Esophagus squamous epithelium (tissue), 5 donors: ENCODE measurements around the gene SH3GL2. TPM values are rescaled to one million over a fixed set of nuclear protein-coding genes. Genes with fewer than 3 reads are reported as not detected.

Experiments used
- DNase-seq: peaks from one replicate; lab custom pipeline; 2025; lab: John Stamatoyannopoulos, UW
- H3K27ac ChIP-seq, 4 donors: fragments of 200-600 bp; sonication (generic); one replicate each; pipeline ENCODE4 v1.5.1; 2016 to 2019; ENCODE audit warnings: mild to moderate bottlenecking in 1 of 4
- H3K27me3 ChIP-seq, 4 donors: fragments of 200-600 bp; sonication (generic); 1 replicate in 3 of 4; 2 replicates in 1 of 4; pipeline versions ENCODE4 v1.5.1 to v1.6.0; 2017 to 2021; ENCODE audit warnings: antibody characterized with exemption in 1 of 4
- H3K36me3 ChIP-seq, 3 donors: fragments of 200-600 bp; sonication (generic); one replicate each; pipeline ENCODE4 v1.5.1; 2016 to 2019
- H3K4me1 ChIP-seq, 3 donors: fragments of 200-600 bp; sonication (generic); one replicate each; pipeline ENCODE4 v1.5.1; 2017 to 2019
- H3K4me3 ChIP-seq, 4 donors: fragments of 200-600 bp; sonication (generic); 1 replicate in 3 of 4; 2 replicates in 1 of 4; pipeline ENCODE4 v1.5.1; 2016 to 2019; ENCODE audit warnings: mild to moderate bottlenecking in 2 of 4, moderate library complexity in 1 of 4
- H3K9me3 ChIP-seq, 3 donors: fragments of 200-600 bp; sonication (generic); one replicate each; pipeline ENCODE4 v1.5.1; 2016 to 2019
- POLR2A ChIP-seq, 4 donors: fragments of 450-650 bp; IDR thresholded peaks; one replicate each; pipeline ENCODE4 v1.6.1; 2017; ENCODE audit warnings: antibody characterized with exemption in 4 of 4, mild to moderate bottlenecking in 4 of 4, moderate library complexity in 3 of 4
- WGBS, 2 donors: methylation state at CpG; one replicate each; pipeline ENCODE4 v1.1.5; 2018; 5-methylcytosine and 5-hydroxymethylcytosine counted together
- intact Hi-C: fragments of 100-400 bp; cut with DNase I; formaldehyde crosslinking; loops from one replicate; pipeline ENCODE4 v1.15.0; 2022
- total RNA-seq, 4 donors: library from RNA; depleted of rRNA; stranded (reverse); fragments of >200 nt; gene quantifications; one replicate each; pipeline ENCODE4 v1.1.0, GENCODE V29; 2016
- TF ChIP-seq, protein P1 (sequence below), 6 experiments: fragments of 450-650 bp in 4 of 6; fragments of 200-600 bp in 2 of 6; sonication (generic) in 2 of 6; IDR thresholded peaks; one replicate each; pipeline ENCODE4 v1.5.1; 2016 to 2019; ENCODE audit warnings: antibody characterized with exemption in 6 of 6, mild to moderate bottlenecking in 4 of 6, moderate library complexity in 4 of 6
- donor health status: DM: yes; HTN: yes; CAD: no.

SH3GL2 gene
- total RNA-seq, 4 donors from 2014 or later = 0.19 TPM; not detected in 3

DNA sequence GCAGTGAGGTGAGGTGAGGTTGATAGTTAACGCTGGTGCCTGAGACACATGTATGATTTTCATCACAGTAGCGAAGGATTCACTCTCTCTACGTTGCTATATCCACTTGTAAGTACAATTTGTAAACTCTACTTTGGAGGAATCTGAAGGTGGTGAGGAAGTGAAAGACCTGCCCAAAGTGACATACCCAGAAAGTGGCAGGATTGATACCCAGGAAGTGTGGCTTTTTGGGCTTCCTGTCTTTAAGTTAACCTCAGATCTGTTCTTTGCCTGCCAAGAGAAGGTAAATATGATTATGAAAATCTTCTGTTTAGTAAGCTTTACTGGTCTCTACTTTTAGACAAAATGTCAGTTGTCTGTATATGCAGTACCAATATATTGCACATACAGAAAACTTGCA is 143.1 kb downstream of the SH3GL2 start:
- DNase-seq = no peak
- Histone ChIP-seq H3K27me3 (no peaks in the 10 kb centered on the region), H3K27ac (no peak overlapping the region), H3K4me1 (no peaks in the 10 kb centered on the region), H3K9me3 (peaks cover 0 to 7% (median 0%) of the 10 kb centered on the region in 3 donors), H3K4me3 (no peak overlapping the region), H3K36me3 (no peaks in the 10 kb centered on the region)
- TF ChIP-seq, protein P1, sequence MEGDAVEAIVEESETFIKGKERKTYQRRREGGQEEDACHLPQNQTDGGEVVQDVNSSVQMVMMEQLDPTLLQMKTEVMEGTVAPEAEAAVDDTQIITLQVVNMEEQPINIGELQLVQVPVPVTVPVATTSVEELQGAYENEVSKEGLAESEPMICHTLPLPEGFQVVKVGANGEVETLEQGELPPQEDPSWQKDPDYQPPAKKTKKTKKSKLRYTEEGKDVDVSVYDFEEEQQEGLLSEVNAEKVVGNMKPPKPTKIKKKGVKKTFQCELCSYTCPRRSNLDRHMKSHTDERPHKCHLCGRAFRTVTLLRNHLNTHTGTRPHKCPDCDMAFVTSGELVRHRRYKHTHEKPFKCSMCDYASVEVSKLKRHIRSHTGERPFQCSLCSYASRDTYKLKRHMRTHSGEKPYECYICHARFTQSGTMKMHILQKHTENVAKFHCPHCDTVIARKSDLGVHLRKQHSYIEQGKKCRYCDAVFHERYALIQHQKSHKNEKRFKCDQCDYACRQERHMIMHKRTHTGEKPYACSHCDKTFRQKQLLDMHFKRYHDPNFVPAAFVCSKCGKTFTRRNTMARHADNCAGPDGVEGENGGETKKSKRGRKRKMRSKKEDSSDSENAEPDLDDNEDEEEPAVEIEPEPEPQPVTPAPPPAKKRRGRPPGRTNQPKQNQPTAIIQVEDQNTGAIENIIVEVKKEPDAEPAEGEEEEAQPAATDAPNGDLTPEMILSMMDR (IDR thresholded peaks at IDR 0.05) = no peak
- no peak for TF ChIP-seq POLR2A (IDR thresholded peaks at IDR 0.05)
- WGBS, 2 donors = 73 to 83% methylated on average over 3 of the region's 3 CpGs
- intact Hi-C loops = no loop called here

DNA sequence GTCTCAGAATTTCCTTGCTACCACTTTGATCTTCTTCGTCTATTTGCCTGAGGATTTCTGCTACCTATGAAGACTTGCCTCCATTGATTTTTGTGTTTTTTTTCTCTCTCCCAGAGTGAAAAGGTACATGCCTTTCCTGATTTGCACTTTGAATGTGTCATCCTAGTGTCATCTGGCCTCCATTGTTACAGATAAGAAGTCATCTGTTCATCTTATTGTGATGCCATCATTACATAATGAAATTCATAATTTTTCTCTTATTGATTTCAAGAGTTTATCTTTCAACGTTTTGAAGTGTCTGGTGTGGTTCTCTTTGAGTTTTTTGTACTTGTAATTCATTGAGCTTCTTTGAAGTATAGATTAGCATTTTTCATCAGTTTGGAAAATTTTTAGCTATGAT is 144.8 kb downstream of the SH3GL2 start:
- H3K9me3 ChIP-seq = peaks cover 0 to 7% (median 0%) of the 10 kb centered on the region in 3 donors
- no peaks in the 10 kb centered on the region for H3K27me3 ChIP-seq
- 50 to 65% methylated on average over 2 of the region's 2 CpGs for WGBS, 2 donors
- TF ChIP-seq, protein P1 (IDR thresholded peaks at IDR 0.05) = no peak
- no peak for TF ChIP-seq POLR2A (IDR thresholded peaks at IDR 0.05)
- DNase-seq = no peak
- no peaks in the 10 kb centered on the region for H3K36me3 ChIP-seq
- no peak overlapping the region for H3K27ac ChIP-seq
- no peak overlapping the region for H3K4me3 ChIP-seq
- H3K4me1 ChIP-seq = no peaks in the 10 kb centered on the region
- intact Hi-C loops = no loop called here

DNA sequence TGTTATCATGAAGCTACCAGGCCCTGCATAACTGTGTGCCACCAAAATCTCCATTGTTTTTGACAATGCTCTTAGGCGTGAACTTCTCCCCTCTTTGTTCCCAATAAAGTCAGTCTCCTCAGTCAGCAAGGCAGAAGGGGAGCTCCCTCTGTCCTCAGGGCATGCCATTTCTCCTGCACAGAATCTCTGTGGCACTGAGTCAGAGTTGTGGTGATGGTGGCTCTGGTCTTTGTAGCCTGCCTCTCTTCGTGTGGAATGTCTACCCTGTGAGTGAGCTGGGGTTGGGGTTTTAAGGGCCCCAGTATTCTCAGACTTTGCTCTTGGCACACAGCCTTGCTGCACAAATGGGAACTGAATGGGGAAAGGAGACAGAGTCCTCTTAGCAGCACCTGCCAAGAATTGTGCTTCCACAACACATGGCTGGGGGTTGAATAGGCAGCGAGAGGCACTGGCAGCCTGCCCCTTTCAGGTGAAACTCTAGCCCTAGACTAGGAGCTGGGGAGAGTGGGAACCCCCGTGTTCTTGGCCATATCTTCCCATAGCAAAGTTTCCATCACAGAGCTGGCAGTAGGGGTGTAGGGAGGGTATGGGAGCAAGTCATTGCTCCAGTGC is 146.6 kb downstream of the SH3GL2 start:
- no peaks in the 10 kb centered on the region for H3K4me1 ChIP-seq
- H3K36me3 ChIP-seq = no peaks in the 10 kb centered on the region
- TF ChIP-seq POLR2A (IDR thresholded peaks at IDR 0.05) = no peak
- TF ChIP-seq, protein P1 (IDR thresholded peaks at IDR 0.05) = no peak
- H3K27ac ChIP-seq = no peak overlapping the region
- peaks cover 0 to 7% (median 0%) of the 10 kb centered on the region in 3 donors for H3K9me3 ChIP-seq
- DNase-seq = no peak
- intact Hi-C loops = no loop called here
- WGBS, 2 donors = 48 to 49% methylated on average over 2 to 3 of the region's 4 CpGs
- no peak overlapping the region for H3K4me3 ChIP-seq
- H3K27me3 ChIP-seq = no peaks in the 10 kb centered on the region

DNA sequence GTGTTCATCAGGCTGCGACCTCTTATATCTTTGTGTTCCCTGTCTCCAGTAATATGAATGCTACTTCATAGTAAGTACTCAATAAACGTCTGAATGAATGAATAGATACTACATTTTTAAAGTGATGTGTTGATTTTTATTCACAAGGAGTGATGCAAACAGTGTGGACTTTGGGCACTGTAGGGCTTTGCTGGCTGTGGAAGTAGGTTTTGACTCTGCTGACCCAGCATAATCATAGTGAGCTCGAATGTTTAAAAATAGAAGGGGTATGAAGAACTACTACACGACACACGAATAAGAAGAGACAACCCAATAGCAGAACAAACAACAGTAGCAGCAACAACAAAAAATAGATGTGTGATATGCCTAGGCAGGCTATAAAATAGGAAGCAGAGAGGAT is 147.4 kb downstream of the SH3GL2 start:
- Histone ChIP-seq H3K27me3 (no peaks in the 10 kb centered on the region), H3K27ac (no peak overlapping the region), H3K9me3 (peaks cover 0 to 7% (median 0%) of the 10 kb centered on the region in 3 donors), H3K36me3 (no peaks in the 10 kb centered on the region), H3K4me1 (no peaks in the 10 kb centered on the region), H3K4me3 (no peak overlapping the region)
- DNase-seq = no peak
- no peak for TF ChIP-seq POLR2A (IDR thresholded peaks at IDR 0.05)
- TF ChIP-seq, protein P1 (IDR thresholded peaks at IDR 0.05) = no peak
- WGBS, 2 donors = 54 to 66% methylated on average over 5 of the region's 5 CpGs
- intact Hi-C loops = no loop called here

DNA sequence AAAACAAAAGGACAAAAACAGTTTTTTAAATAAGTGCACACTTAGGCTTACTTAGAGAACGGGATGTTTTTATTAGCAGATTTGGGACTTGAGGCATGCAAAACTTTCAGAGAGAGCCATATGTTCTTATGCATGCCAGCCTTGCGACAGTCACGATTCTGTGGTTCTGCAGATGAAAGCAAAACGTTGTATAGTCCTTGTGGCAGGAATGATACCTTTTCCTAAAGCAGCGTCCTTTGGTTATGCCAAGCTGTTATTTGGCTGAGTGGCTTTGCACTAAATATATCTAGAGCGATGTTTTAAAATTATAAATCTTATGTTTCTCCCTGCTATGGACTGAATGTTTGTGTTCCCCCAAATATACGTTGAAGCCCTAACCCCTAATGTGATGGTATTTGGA is 152.0 kb downstream of the SH3GL2 start:
- no peaks in the 10 kb centered on the region for H3K4me1 ChIP-seq
- no peak overlapping the region for H3K27ac ChIP-seq
- no peaks in the 10 kb centered on the region for H3K36me3 ChIP-seq
- intact Hi-C loops = no loop called here
- TF ChIP-seq POLR2A (IDR thresholded peaks at IDR 0.05) = no peak
- TF ChIP-seq, protein P1 (IDR thresholded peaks at IDR 0.05) = no peak
- no peaks in the 10 kb centered on the region for H3K9me3 ChIP-seq
- H3K27me3 ChIP-seq = no peaks in the 10 kb centered on the region
- no peak for DNase-seq
- H3K4me3 ChIP-seq = no peak overlapping the region
- 72 to 82% methylated on average over 7 of the region's 7 CpGs for WGBS, 2 donors
